ENCODE results near the gene TSEN15.
A peak's percentile ranks its signal among the peaks of the same experiment; 100 is the strongest.

TSEN15 gene

DNA sequence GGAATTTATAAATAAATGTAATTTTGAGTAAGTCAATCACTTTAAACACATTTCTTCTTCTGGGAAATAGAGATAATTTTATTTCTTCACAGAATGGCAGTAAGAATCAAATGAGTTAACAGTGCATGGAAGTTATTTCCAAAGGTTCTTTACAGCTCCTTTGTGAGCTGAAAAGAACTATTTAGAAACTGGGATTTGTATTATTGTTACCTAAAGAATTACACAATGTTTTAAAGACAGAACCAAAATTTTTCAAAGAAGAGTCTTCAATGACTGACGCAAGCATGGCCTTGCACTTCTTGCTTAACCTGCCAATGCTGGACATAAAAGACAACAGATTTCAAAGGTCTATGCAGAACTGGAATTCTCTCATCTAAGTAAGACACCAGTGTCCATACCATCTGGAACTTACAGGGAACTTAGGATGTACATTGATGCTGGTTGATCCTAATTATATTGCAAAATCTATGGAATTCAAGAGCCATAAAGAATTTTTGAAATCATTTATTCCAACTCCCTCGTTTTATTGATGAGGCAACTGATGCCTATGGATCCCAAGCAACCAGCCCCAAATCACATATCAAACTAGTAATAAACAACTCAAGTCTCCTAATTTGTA lies 16.7 kb upstream of the TSEN15 start:
- Histone ChIP-seq H3K27ac (replicated peaks) (no peak overlapping the region), H3K27me3 (ENCODE audit: insufficient read depth, poor library complexity, severe bottlenecking) (no peaks in the 10 kb centered on the region), H3K4me3 (replicated peaks; ENCODE audit: insufficient read depth, low read length) (no peak overlapping the region)
- TF ChIP-seq POLR2AphosphoS5 (IDR thresholded peaks at IDR 0.05; ENCODE audit: low read depth) (no peak), SPI1 (IDR thresholded peaks at IDR 0.05; ENCODE audit: borderline replicate concordance, low read depth) (no peak)
- TF ChIP-seq, protein P1, sequence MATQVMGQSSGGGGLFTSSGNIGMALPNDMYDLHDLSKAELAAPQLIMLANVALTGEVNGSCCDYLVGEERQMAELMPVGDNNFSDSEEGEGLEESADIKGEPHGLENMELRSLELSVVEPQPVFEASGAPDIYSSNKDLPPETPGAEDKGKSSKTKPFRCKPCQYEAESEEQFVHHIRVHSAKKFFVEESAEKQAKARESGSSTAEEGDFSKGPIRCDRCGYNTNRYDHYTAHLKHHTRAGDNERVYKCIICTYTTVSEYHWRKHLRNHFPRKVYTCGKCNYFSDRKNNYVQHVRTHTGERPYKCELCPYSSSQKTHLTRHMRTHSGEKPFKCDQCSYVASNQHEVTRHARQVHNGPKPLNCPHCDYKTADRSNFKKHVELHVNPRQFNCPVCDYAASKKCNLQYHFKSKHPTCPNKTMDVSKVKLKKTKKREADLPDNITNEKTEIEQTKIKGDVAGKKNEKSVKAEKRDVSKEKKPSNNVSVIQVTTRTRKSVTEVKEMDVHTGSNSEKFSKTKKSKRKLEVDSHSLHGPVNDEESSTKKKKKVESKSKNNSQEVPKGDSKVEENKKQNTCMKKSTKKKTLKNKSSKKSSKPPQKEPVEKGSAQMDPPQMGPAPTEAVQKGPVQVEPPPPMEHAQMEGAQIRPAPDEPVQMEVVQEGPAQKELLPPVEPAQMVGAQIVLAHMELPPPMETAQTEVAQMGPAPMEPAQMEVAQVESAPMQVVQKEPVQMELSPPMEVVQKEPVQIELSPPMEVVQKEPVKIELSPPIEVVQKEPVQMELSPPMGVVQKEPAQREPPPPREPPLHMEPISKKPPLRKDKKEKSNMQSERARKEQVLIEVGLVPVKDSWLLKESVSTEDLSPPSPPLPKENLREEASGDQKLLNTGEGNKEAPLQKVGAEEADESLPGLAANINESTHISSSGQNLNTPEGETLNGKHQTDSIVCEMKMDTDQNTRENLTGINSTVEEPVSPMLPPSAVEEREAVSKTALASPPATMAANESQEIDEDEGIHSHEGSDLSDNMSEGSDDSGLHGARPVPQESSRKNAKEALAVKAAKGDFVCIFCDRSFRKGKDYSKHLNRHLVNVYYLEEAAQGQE (IDR thresholded peaks at IDR 0.05; ENCODE audit: insufficient replicate concordance, low read depth): no peak
- no peak for DNase-seq (ENCODE audit: low read depth in 1 of 2, low spot score in 1 of 2)

DNA sequence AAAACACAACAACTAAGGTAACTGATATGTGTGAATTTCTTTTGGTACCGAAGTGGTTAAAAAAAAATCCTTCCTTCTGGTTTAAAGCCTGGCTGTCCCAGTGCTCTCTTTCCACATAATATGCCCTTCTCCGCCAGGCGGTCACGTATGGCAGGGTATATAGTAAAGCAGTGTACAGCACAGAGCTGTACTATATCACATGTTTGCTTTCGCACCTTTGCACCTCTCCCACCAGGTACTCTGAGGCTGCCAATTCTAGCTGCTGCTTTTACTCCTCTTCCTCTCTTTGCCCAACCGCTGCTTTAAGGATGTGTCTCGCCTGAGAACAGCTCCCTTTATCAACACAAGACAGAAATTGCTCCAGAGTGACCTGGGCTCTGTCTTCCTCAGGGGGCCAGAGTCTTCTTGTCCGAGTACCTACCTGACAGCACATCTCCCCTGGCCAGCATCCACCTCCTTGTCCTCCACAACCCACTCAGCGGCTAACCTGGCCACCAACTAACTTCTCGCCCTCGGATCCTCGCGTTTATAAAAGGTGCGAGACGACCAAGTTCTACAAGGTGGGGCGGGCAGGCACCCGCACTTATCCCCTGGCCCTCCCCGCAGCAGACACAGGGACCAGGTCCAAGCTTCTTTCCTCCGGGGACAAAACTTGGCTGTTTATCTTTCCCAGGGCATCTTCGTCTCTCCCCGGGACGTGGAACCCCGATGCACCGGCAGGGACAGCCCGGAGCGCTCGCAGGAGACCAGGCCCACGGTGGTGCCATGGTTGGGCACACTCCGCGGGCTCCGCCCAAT lies 15.6 kb upstream of the TSEN15 start:
- Histone ChIP-seq H3K27me3 (ENCODE audit: insufficient read depth, poor library complexity, severe bottlenecking) (no peaks in the 10 kb centered on the region), H3K4me3 (replicated peaks; ENCODE audit: insufficient read depth, low read length) (peak overlapping the region; percentile 63), H3K27ac (replicated peaks) (no peak overlapping the region)
- TF ChIP-seq SPI1 (IDR thresholded peaks at IDR 0.05; ENCODE audit: borderline replicate concordance, low read depth): no peak
- no peak for TF ChIP-seq POLR2AphosphoS5 (IDR thresholded peaks at IDR 0.05; ENCODE audit: low read depth)
- TF ChIP-seq GABPA (IDR thresholded peaks at IDR 0.05; ENCODE audit: low read depth): no peak
- TF ChIP-seq, protein P1 (IDR thresholded peaks at IDR 0.05; ENCODE audit: insufficient replicate concordance, low read depth): no peak
- TF ChIP-seq, protein P2, sequence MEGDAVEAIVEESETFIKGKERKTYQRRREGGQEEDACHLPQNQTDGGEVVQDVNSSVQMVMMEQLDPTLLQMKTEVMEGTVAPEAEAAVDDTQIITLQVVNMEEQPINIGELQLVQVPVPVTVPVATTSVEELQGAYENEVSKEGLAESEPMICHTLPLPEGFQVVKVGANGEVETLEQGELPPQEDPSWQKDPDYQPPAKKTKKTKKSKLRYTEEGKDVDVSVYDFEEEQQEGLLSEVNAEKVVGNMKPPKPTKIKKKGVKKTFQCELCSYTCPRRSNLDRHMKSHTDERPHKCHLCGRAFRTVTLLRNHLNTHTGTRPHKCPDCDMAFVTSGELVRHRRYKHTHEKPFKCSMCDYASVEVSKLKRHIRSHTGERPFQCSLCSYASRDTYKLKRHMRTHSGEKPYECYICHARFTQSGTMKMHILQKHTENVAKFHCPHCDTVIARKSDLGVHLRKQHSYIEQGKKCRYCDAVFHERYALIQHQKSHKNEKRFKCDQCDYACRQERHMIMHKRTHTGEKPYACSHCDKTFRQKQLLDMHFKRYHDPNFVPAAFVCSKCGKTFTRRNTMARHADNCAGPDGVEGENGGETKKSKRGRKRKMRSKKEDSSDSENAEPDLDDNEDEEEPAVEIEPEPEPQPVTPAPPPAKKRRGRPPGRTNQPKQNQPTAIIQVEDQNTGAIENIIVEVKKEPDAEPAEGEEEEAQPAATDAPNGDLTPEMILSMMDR (IDR thresholded peaks at IDR 0.05; ENCODE audit: insufficient read depth, low read length): no peak
- no peak for DNase-seq (ENCODE audit: low read depth in 1 of 2, low spot score in 1 of 2)

DNA sequence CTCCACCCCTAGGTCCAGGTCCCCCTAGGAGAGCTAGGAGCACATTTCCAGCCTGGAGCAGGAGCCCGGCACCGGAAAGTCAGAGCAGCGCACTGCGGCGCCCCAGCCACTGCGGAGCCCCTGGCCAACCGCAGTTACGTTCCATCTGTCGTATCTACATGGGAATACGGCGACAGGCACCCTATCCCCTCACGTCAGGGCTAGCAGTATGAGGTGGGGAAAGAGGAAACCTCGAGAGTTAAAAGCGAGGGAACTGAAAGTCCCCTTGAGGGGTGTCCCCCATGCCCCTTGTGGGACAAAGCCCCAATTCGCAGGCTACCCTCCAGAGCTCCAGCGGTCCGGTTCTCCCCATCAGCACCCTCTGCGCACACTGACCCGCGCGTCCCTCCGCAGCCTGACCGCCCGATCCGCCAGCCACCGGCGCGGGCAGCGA lies 15.0 kb upstream of the TSEN15 start:
- TF ChIP-seq SPI1 (IDR thresholded peaks at IDR 0.05; ENCODE audit: borderline replicate concordance, low read depth) (no peak), POLR2AphosphoS5 (IDR thresholded peaks at IDR 0.05; ENCODE audit: low read depth) (no peak), GABPA (IDR thresholded peaks at IDR 0.05; ENCODE audit: low read depth) (no peak)
- TF ChIP-seq, protein P1 (IDR thresholded peaks at IDR 0.05; ENCODE audit: insufficient replicate concordance, low read depth): no peak
- TF ChIP-seq, protein P2 (IDR thresholded peaks at IDR 0.05; ENCODE audit: insufficient read depth, low read length): no peak
- peak in 1 of 2 experiments; percentile 29 for DNase-seq (ENCODE audit: low read depth in 1 of 2, low spot score in 1 of 2)
- Histone ChIP-seq H3K4me3 (replicated peaks; ENCODE audit: insufficient read depth, low read length) (peak overlapping the region; percentile 63), H3K27me3 (ENCODE audit: insufficient read depth, poor library complexity, severe bottlenecking) (no peaks in the 10 kb centered on the region), H3K27ac (replicated peaks) (no peak overlapping the region)

Data from HL-60 (cell line).